GM12878 (cell line): ENCODE data around the gene BGLAP. TPM values are rescaled to one million over a fixed set of nuclear protein-coding genes. Genes with fewer than 3 reads are reported as not detected.

Experiments used
- ATAC-seq: fragments of 200-7000 bp; cut with Tn5 transposase; 3 replicates; pipeline ENCODE4 v1.9.1; 2020; ENCODE audit warnings: mild to moderate bottlenecking, moderate library complexity
- BruUV-seq: library from RNA; stranded (reverse); fragments of 400-500 nt; replicated peaks from 2 replicates; lab custom pipeline; 2021; lab: Mats Ljungman, UMichigan
- CTCF ChIA-PET: fragments of 300-600 bp; sonication (Branson Sonifier 250); formaldehyde crosslinking; extraction: SDS; loops from one replicate; lab custom pipeline; 2021; ENCODE audit warnings: inconsistent platforms; lab: Yijun Ruan, JAX
- POLR2A ChIA-PET: fragments of 350-600 bp; formaldehyde crosslinking; extraction: SDS; loops from one replicate; lab custom pipeline; 2021; ENCODE audit warnings: inconsistent platforms; lab: Charles Lee
- RAD21 ChIA-PET: fragments of 300-600 bp; sonication (Branson Sonifier 250); formaldehyde crosslinking; loops from one replicate; lab custom pipeline; 2023; ENCODE audit warnings: antibody characterized with exemption; ENCODE audit not compliant: unreplicated experiment; lab: Charles Lee
- SMC1A ChIA-PET: fragments of 300-600 bp; sonication (Branson Sonifier 250); formaldehyde crosslinking; loops from one replicate; lab custom pipeline; 2023; ENCODE audit not compliant: unreplicated experiment, uncharacterized antibody; lab: Charles Lee
- DNase-seq: peaks from one replicate; pipeline ENCODE4 v3.0.0-alpha.2; 2011; ENCODE audit warnings: low read depth, low spot score
- FAIRE-seq: peaks from 3 replicates; lab custom pipeline; 2011; peaks lifted over from hg19 to GRCh38; lab: Jason Lieb, UNC
- H2AFZ ChIP-seq: 2 replicates; pipeline ENCODE4 v1.6.0; 2011; ENCODE audit warnings: low read depth, low read length, control low read depth; ENCODE audit not compliant: control insufficient read depth
- H3K27ac ChIP-seq: 2 replicates; pipeline ENCODE4 v1.5.1; 2011; ENCODE audit warnings: control low read depth; ENCODE audit not compliant: control insufficient read depth, insufficient read depth
- H3K27me3 ChIP-seq, 2 experiments: replicated peaks in 1 of 2; 2 replicates each; pipeline versions ENCODE4 v1.6.0 to v1.6.1; 2011; ENCODE audit warnings: low read length in 1 of 2; ENCODE audit not compliant: control insufficient read depth in 2 of 2, insufficient read depth in 2 of 2
- H3K36me3 ChIP-seq, 2 experiments: 2 replicates each; pipeline ENCODE4 v1.5.1; 2011; ENCODE audit warnings: low read length in 1 of 2; ENCODE audit not compliant: control insufficient read depth in 2 of 2, insufficient read depth in 2 of 2
- H3K4me1 ChIP-seq: 2 replicates; pipeline ENCODE4 v1.6.1; 2011; ENCODE audit warnings: mild to moderate bottlenecking, low read length, moderate library complexity, mixed read lengths; ENCODE audit not compliant: control insufficient read depth, insufficient read depth
- H3K4me2 ChIP-seq: 2 replicates; pipeline ENCODE4 v1.6.0; 2011; ENCODE audit warnings: control low read depth; ENCODE audit not compliant: control insufficient read depth, insufficient read depth
- H3K4me3 ChIP-seq: fragments of 200-600 bp; sonication (generic); 2 replicates; pipeline ENCODE4 v1.5.1; 2016
- H3K79me2 ChIP-seq: 2 replicates; pipeline ENCODE4 v1.6.0; 2011; ENCODE audit warnings: low read length; ENCODE audit not compliant: control insufficient read depth, insufficient read depth
- H3K9ac ChIP-seq: 2 replicates; pipeline ENCODE4 v1.8.0; 2011; ENCODE audit warnings: low read length, control low read depth, mixed read lengths; ENCODE audit not compliant: control insufficient read depth, insufficient read depth
- H3K9me3 ChIP-seq: replicated peaks from 3 replicates; pipeline ENCODE4 v1.5.1; 2011; ENCODE audit warnings: mild to moderate bottlenecking, low read length; ENCODE audit not compliant: control insufficient read depth, insufficient read depth
- H4K20me1 ChIP-seq: 2 replicates; pipeline ENCODE4 v1.6.0; 2011; ENCODE audit not compliant: control insufficient read depth, insufficient read depth
- BHLHE40 ChIP-seq, 2 experiments: fragments of 450-650 bp in 1 of 2; IDR thresholded peaks; 2 replicates each; pipeline ENCODE4 v1.6.1; 2011 to 2017; ENCODE audit warnings: low read depth in 2 of 2, borderline replicate concordance in 1 of 2, improper control_type of control experiment in 1 of 2, low read length in 1 of 2, mild to moderate bottlenecking in 1 of 2
- CREM ChIP-seq: IDR thresholded peaks from 2 replicates; pipeline ENCODE4 v1.6.1; 2014; ENCODE audit warnings: antibody characterized with exemption, low read depth
- CTCF ChIP-seq, 3 experiments: IDR thresholded peaks in 2 of 3; conservative IDR thresholded peaks in 1 of 3; 2 replicates each; pipeline ENCODE4 v1.5.1; 2011; ENCODE audit warnings: low read depth in 3 of 3, low read length in 3 of 3, mild to moderate bottlenecking in 3 of 3, control low read depth in 2 of 3, moderate library complexity in 2 of 3, inconsistent platforms in 1 of 3, mixed read lengths in 1 of 3; ENCODE audit not compliant: control insufficient read depth in 2 of 3, insufficient read depth in 1 of 3; ENCODE audit errors: extremely low read depth in 1 of 3
- EGR1 ChIP-seq, 2 experiments: IDR thresholded peaks; 1 replicate in 1 of 2; 2 replicates in 1 of 2; pipeline ENCODE4 v1.6.1; 2011 to 2012; ENCODE audit warnings: low read depth in 2 of 2, low read length in 2 of 2, borderline replicate concordance in 1 of 2, mild to moderate bottlenecking in 1 of 2, moderate library complexity in 1 of 2
- GATAD2B ChIP-seq: fragments of 450-650 bp; conservative IDR thresholded peaks from 2 replicates; pipeline ENCODE4 v1.6.1; 2017; ENCODE audit warnings: low read depth, mild to moderate bottlenecking, moderate library complexity
- JUNB ChIP-seq: IDR thresholded peaks from 2 replicates; pipeline ENCODE4 v1.6.1; 2016; ENCODE audit warnings: antibody characterized with exemption, mild to moderate bottlenecking
- LARP7 ChIP-seq: fragments of 450-650 bp; IDR thresholded peaks from 2 replicates; pipeline ENCODE4 v1.6.1; 2017; ENCODE audit warnings: mild to moderate bottlenecking
- MEF2B ChIP-seq: fragments of 450-650 bp; IDR thresholded peaks from 2 replicates; pipeline ENCODE4 v1.6.1; 2018; ENCODE audit warnings: mild to moderate bottlenecking, moderate library complexity; ENCODE audit not compliant: partially characterized antibody, poor library complexity, severe bottlenecking
- MXI1 ChIP-seq: fragments of 150-350 bp; IDR thresholded peaks from 2 replicates; pipeline ENCODE4 v1.6.1; 2011; ENCODE audit warnings: low read depth, mild to moderate bottlenecking, inconsistent platforms, low read length, improper control_type of control experiment
- NFIC ChIP-seq: IDR thresholded peaks from 2 replicates; pipeline ENCODE4 v1.6.1; 2012; ENCODE audit warnings: low read depth, mild to moderate bottlenecking, inconsistent platforms, low read length, moderate library complexity
- NRF1 ChIP-seq: conservative IDR thresholded peaks from 2 replicates; pipeline ENCODE4 v1.6.1; 2011; ENCODE audit warnings: mild to moderate bottlenecking, low read depth, low read length, improper control_type of control experiment
- POU2F2 ChIP-seq: IDR thresholded peaks from 3 replicates; pipeline ENCODE4 v1.6.1; 2011; ENCODE audit warnings: low read depth, mild to moderate bottlenecking, low read length, borderline replicate concordance
- RAD21 ChIP-seq: IDR thresholded peaks from 2 replicates; pipeline ENCODE4 v1.6.1; 2011; ENCODE audit warnings: mild to moderate bottlenecking, low read depth, low read length, moderate library complexity; ENCODE audit not compliant: insufficient read depth
- SMARCA5 ChIP-seq: fragments of 450-650 bp; IDR thresholded peaks from 2 replicates; pipeline ENCODE4 v1.6.1; 2017; ENCODE audit warnings: mild to moderate bottlenecking
- STAT3 ChIP-seq: IDR thresholded peaks from 2 replicates; pipeline ENCODE4 v1.6.1; 2011; ENCODE audit warnings: low read depth, low read length, improper control_type of control experiment
- TAF1 ChIP-seq: IDR thresholded peaks from 2 replicates; pipeline ENCODE4 v1.6.1; 2011; ENCODE audit warnings: mild to moderate bottlenecking, low read depth, low read length, borderline replicate concordance
- WGBS: methylation state at CpG from one replicate; pipeline ENCODE4 v1.1.6; 2016; ENCODE audit warnings: low lambda C conversion rate; ENCODE audit not compliant: insufficient replicate concordance, insufficient coverage; ENCODE audit errors: missing lambda C conversion rate; 5-methylcytosine and 5-hydroxymethylcytosine counted together
- in situ Hi-C: fragments of 300-500 bp; cut with MboI; formaldehyde crosslinking; loops from 9 replicates; pipeline ENCODE4 v1.14.3; 2018; ENCODE audit warnings: mixed read lengths
- intact Hi-C: fragments of 100-400 bp; cut with micrococcal nuclease; formaldehyde crosslinking; loops from one replicate; pipeline ENCODE4 v1.14.2; 2022; ENCODE audit not compliant: unreplicated experiment
- polyA plus RNA-seq, 11 experiments: library from polyadenylated mRNA; depleted of rRNA in 4 of 11; unstranded in 6 of 11; stranded (reverse) in 5 of 11; fragments of >200 nt; fragmentation: Nextera tagmentation in 4 of 11; fragmentation: Illumina TruSeq in 1 of 11; extraction: Ambion mirVana in 4 of 11; extraction: Trizol in 1 of 11; gene quantifications; 1 replicate in 1 of 11; 2 replicates in 10 of 11; pipeline versions ENCODE4 v1.2.1 to v1.2.3, GENCODE V29; 2011 to 2016; ENCODE audit warnings: inconsistent platforms in 2 of 11, missing spikeins in 2 of 11, low read depth in 1 of 11
- total RNA-seq, 4 experiments: library from RNA; depleted of rRNA in 3 of 4; stranded (reverse); fragments of >200 nt in 3 of 4; fragmentation: Illumina TruSeq in 1 of 4; extraction: Trizol in 1 of 4; gene quantifications; 2 replicates each; pipeline versions ENCODE4 v1.2.1 to v1.2.3, GENCODE V29; 2013 to 2021
- TF ChIP-seq, protein P1 (sequence below): fragments of 450-650 bp; IDR thresholded peaks from 2 replicates; pipeline ENCODE4 v1.6.1; 2016; ENCODE audit warnings: mild to moderate bottlenecking, moderate library complexity, borderline replicate concordance

The BGLAP gene
- total and polyA plus RNA-seq, 10 of the 15 experiments (the other 5 are each of a cell fraction or from before 2014, with no cell fraction given) = 0.20 to 1.8 (median 0.40) TPM; not detected in 3

GRCh38 chr1:156281281-156281680, 39.3 kb downstream of the BGLAP start:
- in situ Hi-C loops = no loop called here
- no peaks in the 10 kb centered on the region for H3K9me3 ChIP-seq
- ChIA-PET CTCF (interaction anchor here (0.6 to 7.1 kb wide), 16 partner anchors 8 to 190 kb away, joined by 3 to 58 read pairs (median 4); partner anchors contain the start of genes CCT3 and TSACC), POLR2A (interaction anchor here (0.6 to 2.8 kb wide), 7 partner anchors 10 to 223 kb away, joined by 3 to 13 read pairs (median 4); partner anchors contain the start of genes CCT3, MEF2D, PMF1 and TSACC), RAD21 (interaction anchor here (1.0 to 2.6 kb wide), 5 partner anchors 38 to 130 kb away, joined by 3 to 13 read pairs (median 3); no protein-coding TSS in a partner anchor), SMC1A (interaction anchor here (0.7 to 4.7 kb wide), 16 partner anchors 9 to 153 kb away, joined by 3 to 39 read pairs (median 4); partner anchors contain the start of genes GLMP and PMF1)
- FAIRE-seq (peak; percentile 13), ATAC-seq (peak; percentile 75), DNase-seq (no peak)
- H3K79me2 ChIP-seq = peaks cover 52% of the 10 kb centered on the region
- H3K27ac ChIP-seq = peak overlapping the region; percentile 86
- WGBS = 0% methylated on average over 8 of the region's 8 CpGs
- H3K4me1 ChIP-seq = peaks cover 15% of the 10 kb centered on the region; the same call in 1 of the 2 replicates
- no peak overlapping the region for H2AFZ ChIP-seq
- no TSS peak for BruUV-seq
- peak overlapping the region; percentile 74 for H3K4me2 ChIP-seq
- no peaks in the 10 kb centered on the region for H3K27me3 ChIP-seq
- H4K20me1 ChIP-seq = no peaks in the 10 kb centered on the region
- H3K9ac ChIP-seq = peak overlapping the region; percentile 89
- peak overlapping the region; percentile 94 for H3K4me3 ChIP-seq
- intact Hi-C loops = loop anchor here (10.0 kb wide), 1 partner anchor 186 kb away; no protein-coding TSS in a partner anchor
- H3K36me3 ChIP-seq = peaks cover 8 to 29% of the 10 kb centered on the region in 2 experiments
- TF ChIP-seq, protein P1, sequence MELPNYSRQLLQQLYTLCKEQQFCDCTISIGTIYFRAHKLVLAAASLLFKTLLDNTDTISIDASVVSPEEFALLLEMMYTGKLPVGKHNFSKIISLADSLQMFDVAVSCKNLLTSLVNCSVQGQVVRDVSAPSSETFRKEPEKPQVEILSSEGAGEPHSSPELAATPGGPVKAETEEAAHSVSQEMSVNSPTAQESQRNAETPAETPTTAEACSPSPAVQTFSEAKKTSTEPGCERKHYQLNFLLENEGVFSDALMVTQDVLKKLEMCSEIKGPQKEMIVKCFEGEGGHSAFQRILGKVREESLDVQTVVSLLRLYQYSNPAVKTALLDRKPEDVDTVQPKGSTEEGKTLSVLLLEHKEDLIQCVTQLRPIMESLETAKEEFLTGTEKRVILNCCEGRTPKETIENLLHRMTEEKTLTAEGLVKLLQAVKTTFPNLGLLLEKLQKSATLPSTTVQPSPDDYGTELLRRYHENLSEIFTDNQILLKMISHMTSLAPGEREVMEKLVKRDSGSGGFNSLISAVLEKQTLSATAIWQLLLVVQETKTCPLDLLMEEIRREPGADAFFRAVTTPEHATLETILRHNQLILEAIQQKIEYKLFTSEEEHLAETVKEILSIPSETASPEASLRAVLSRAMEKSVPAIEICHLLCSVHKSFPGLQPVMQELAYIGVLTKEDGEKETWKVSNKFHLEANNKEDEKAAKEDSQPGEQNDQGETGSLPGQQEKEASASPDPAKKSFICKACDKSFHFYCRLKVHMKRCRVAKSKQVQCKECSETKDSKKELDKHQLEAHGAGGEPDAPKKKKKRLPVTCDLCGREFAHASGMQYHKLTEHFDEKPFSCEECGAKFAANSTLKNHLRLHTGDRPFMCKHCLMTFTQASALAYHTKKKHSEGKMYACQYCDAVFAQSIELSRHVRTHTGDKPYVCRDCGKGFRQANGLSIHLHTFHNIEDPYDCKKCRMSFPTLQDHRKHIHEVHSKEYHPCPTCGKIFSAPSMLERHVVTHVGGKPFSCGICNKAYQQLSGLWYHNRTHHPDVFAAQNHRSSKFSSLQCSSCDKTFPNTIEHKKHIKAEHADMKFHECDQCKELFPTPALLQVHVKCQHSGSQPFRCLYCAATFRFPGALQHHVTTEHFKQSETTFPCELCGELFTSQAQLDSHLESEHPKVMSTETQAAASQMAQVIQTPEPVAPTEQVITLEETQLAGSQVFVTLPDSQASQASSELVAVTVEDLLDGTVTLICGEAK = no peak
- TF ChIP-seq SMARCA5 = no peak
- peak; percentile 82 for TF ChIP-seq MEF2B
- 0 out of 2 replicates have a peak, but pooled peaks have one; percentile 34 for TF ChIP-seq STAT3
- TF ChIP-seq NFIC = peak; percentile 44; the same call in 1 of the 2 replicates
- TF ChIP-seq EGR1 (IDR thresholded peaks at IDR 0.05; ENCODE audit: borderline replicate concordance in 1 of 2, low read depth in 2 of 2, low read length in 2 of 2) = 0 out of 3 replicates have a peak, but pooled peaks of 1 of the 2 experiments have one; percentile 23
- TF ChIP-seq TAF1 = 0 out of 2 replicates have a peak, but pooled peaks have one; percentile 31
- TF ChIP-seq POU2F2 = peak; percentile 37; the same call in 1 of the 3 replicates
- TF ChIP-seq GATAD2B = 0 out of 2 replicates have a peak, but pooled peaks have one; percentile 3
- no peak for TF ChIP-seq NRF1
- TF ChIP-seq JUNB = peak; percentile 69
- no peak for TF ChIP-seq RAD21
- 0 out of 2 replicates have a peak, but pooled peaks have one; percentile 31 for TF ChIP-seq CREM
- TF ChIP-seq MXI1 = peak; percentile 100
- 0 out of 2 replicates have a peak, but pooled peaks have one; percentile 17 for TF ChIP-seq LARP7
- peak; percentile 94 to 95 for TF ChIP-seq BHLHE40 (IDR thresholded peaks at IDR 0.05; ENCODE audit: borderline replicate concordance in 1 of 2, low read depth in 2 of 2, low read length in 1 of 2)
- TF ChIP-seq CTCF (IDR thresholded peaks at IDR 0.05 in 2 of 3, conservative IDR thresholded peaks at IDR 0.05 in 1 of 3; ENCODE audit: control insufficient read depth in 2 of 3, extremely low read depth in 1 of 3, insufficient read depth in 1 of 3, low read depth in 3 of 3, low read length in 3 of 3) = peak; percentile 4 to 29 (median 21); a peak in 2 of 6 replicates
